Measurements from ENCODE around the gene RNASE8. TPM values are rescaled to one million over a fixed set of nuclear protein-coding genes. Genes with fewer than 3 reads are reported as not detected.

RNASE8 gene
- polyA plus RNA-seq, 3 donors from 2014 or later = not detected

- peaks cover 30 to 38% (median 35%) of the 10 kb centered on the region in 3 donors for H3K27me3 Mint-ChIP-seq (ENCODE audit: low read depth in 3 of 3)
- no peaks in the 10 kb centered on the region for H3K36me3 Mint-ChIP-seq
- peak overlapping the region in 4 of 6 donors; percentile 12 to 61 (median 45) for H3K27ac Mint-ChIP-seq
- peak; percentile 52 to 58 (median 55) for DNase-seq
- H3K4me1 Mint-ChIP-seq = peaks cover 34 to 37% of the 10 kb centered on the region in 2 donors
- H3K9me3 Mint-ChIP-seq = no peaks in the 10 kb centered on the region
- peak overlapping the region; percentile 74 to 82 (median 81) for H3K4me3 Mint-ChIP-seq
Measured at GRCh38 chr14:21068521-21069387, 11.1 kb downstream of the RNASE8 start.

- peak overlapping the region in 4 of 6 donors; percentile 5 to 69 (median 53) for H3K27ac Mint-ChIP-seq
- H3K4me3 Mint-ChIP-seq = peak overlapping the region; percentile 74 to 82 (median 81)
- H3K36me3 Mint-ChIP-seq = no peaks in the 10 kb centered on the region
- peak in 2 of 3 donors; percentile 9 to 15 for DNase-seq
- H3K27me3 Mint-ChIP-seq (ENCODE audit: low read depth in 3 of 3) = peaks cover 30 to 36% (median 35%) of the 10 kb centered on the region in 3 donors
- H3K9me3 Mint-ChIP-seq = no peaks in the 10 kb centered on the region
- H3K4me1 Mint-ChIP-seq = peaks cover 34 to 37% of the 10 kb centered on the region in 2 donors
Measured at GRCh38 chr14:21069388-21070082, 11.9 kb downstream of the RNASE8 start.

GRCh38 chr14:21070083-21070609, 12.5 kb downstream of the RNASE8 start, which contains the start of gene ARHGEF40:
Gene ARHGEF40 (plus strand): TSS chr14:21070304. CDS start chr14:21070397, 93 bp downstream.
- Mint-ChIP-seq H3K27me3 (ENCODE audit: low read depth in 3 of 3) (peaks cover 30 to 34% (median 30%) of the 10 kb centered on the region in 3 donors), H3K4me1 (peaks cover 34 to 37% of the 10 kb centered on the region in 2 donors), H3K4me3 (peak within 1 kb of the TSS; percentile 85 to 90 (median 89)), H3K27ac (peak within 1 kb of the TSS in 5 of 6 donors; percentile 45 to 77 (median 62)), H3K9me3 (no peaks in the 10 kb centered on the region), H3K36me3 (no peaks in the 10 kb centered on the region)
- peak in 2 of 3 donors; percentile 11 to 15 for DNase-seq

- Mint-ChIP-seq H3K9me3 (no peaks in the 10 kb centered on the region), H3K27ac (peak overlapping the region in 5 of 6 donors; percentile 45 to 77 (median 52)), H3K4me3 (peak overlapping the region; percentile 85 to 90 (median 89)), H3K27me3 (ENCODE audit: low read depth in 3 of 3) (peaks cover 27 to 29% (median 29%) of the 10 kb centered on the region in 3 donors), H3K4me1 (peaks cover 34 to 37% of the 10 kb centered on the region in 2 donors), H3K36me3 (no peaks in the 10 kb centered on the region)
- DNase-seq = peak in 2 of 3 donors; percentile 18 to 36
Measured at GRCh38 chr14:21070610-21071224, 13.1 kb downstream of the RNASE8 start.

GRCh38 chr14:21071225-21072030, 13.8 kb downstream of the RNASE8 start:
- peaks cover 27 to 29% (median 29%) of the 10 kb centered on the region in 3 donors for H3K27me3 Mint-ChIP-seq (ENCODE audit: low read depth in 3 of 3)
- peak overlapping the region; percentile 85 to 90 (median 89) for H3K4me3 Mint-ChIP-seq
- H3K9me3 Mint-ChIP-seq = no peaks in the 10 kb centered on the region
- peak; percentile 37 to 38 (median 38) for DNase-seq
- H3K36me3 Mint-ChIP-seq = no peaks in the 10 kb centered on the region
- H3K4me1 Mint-ChIP-seq = peaks cover 34 to 37% of the 10 kb centered on the region in 2 donors
- H3K27ac Mint-ChIP-seq = peak overlapping the region in 4 of 6 donors; percentile 35 to 77 (median 62)

- peak overlapping the region; percentile 85 to 90 (median 89) for H3K4me3 Mint-ChIP-seq
- peaks cover 27 to 29% (median 27%) of the 10 kb centered on the region in 3 donors for H3K27me3 Mint-ChIP-seq (ENCODE audit: low read depth in 3 of 3)
- H3K36me3 Mint-ChIP-seq = no peaks in the 10 kb centered on the region
- peak overlapping the region in 3 of 6 donors; percentile 24 to 53 (median 35) for H3K27ac Mint-ChIP-seq
- DNase-seq = no peak
- H3K4me1 Mint-ChIP-seq = peaks cover 34 to 37% of the 10 kb centered on the region in 2 donors
- no peaks in the 10 kb centered on the region for H3K9me3 Mint-ChIP-seq
Measured at GRCh38 chr14:21072031-21072473, 14.4 kb downstream of the RNASE8 start.

GRCh38 chr14:21072781-21073339, 15.2 kb downstream of the RNASE8 start:
- Mint-ChIP-seq H3K4me1 (peaks cover 34 to 37% of the 10 kb centered on the region in 2 donors), H3K4me3 (peak overlapping the region in 3 of 5 donors; percentile 5 to 90 (median 46)), H3K27me3 (ENCODE audit: low read depth in 3 of 3) (peaks cover 21 to 29% (median 26%) of the 10 kb centered on the region in 3 donors), H3K27ac (no peak overlapping the region), H3K9me3 (no peaks in the 10 kb centered on the region), H3K36me3 (no peaks in the 10 kb centered on the region)
- DNase-seq = no peak

- H3K9me3 Mint-ChIP-seq = no peaks in the 10 kb centered on the region
- peaks cover 14 to 23% (median 21%) of the 10 kb centered on the region in 3 donors for H3K27me3 Mint-ChIP-seq (ENCODE audit: low read depth in 3 of 3)
- H3K36me3 Mint-ChIP-seq = no peaks in the 10 kb centered on the region
- H3K27ac Mint-ChIP-seq = no peak overlapping the region
- no peak overlapping the region for H3K4me3 Mint-ChIP-seq
- no peak for DNase-seq
- peaks cover 27 to 30% of the 10 kb centered on the region in 2 donors for H3K4me1 Mint-ChIP-seq
Measured at GRCh38 chr14:21073921-21074320, 16.3 kb downstream of the RNASE8 start.

- Mint-ChIP-seq H3K27me3 (ENCODE audit: low read depth in 3 of 3) (peaks cover 11 to 19% (median 19%) of the 10 kb centered on the region in 3 donors), H3K4me3 (no peak overlapping the region), H3K27ac (no peak overlapping the region), H3K36me3 (no peaks in the 10 kb centered on the region), H3K4me1 (peaks cover 20 to 23% of the 10 kb centered on the region in 2 donors), H3K9me3 (no peaks in the 10 kb centered on the region)
- no peak for DNase-seq
Measured at GRCh38 chr14:21074398-21075272, 17.0 kb downstream of the RNASE8 start.

- no peak overlapping the region for H3K27ac Mint-ChIP-seq
- no peak for DNase-seq
- peaks cover 8 to 17% (median 16%) of the 10 kb centered on the region in 3 donors for H3K27me3 Mint-ChIP-seq (ENCODE audit: low read depth in 3 of 3)
- H3K9me3 Mint-ChIP-seq = no peaks in the 10 kb centered on the region
- H3K4me3 Mint-ChIP-seq = no peak overlapping the region
- H3K36me3 Mint-ChIP-seq = no peaks in the 10 kb centered on the region
- peaks cover 12 to 17% of the 10 kb centered on the region in 2 donors for H3K4me1 Mint-ChIP-seq
Measured at GRCh38 chr14:21075719-21076437, 18.3 kb downstream of the RNASE8 start.

- no peaks in the 10 kb centered on the region for H3K9me3 Mint-ChIP-seq
- H3K36me3 Mint-ChIP-seq = no peaks in the 10 kb centered on the region
- no peak overlapping the region for H3K4me3 Mint-ChIP-seq
- DNase-seq = no peak
- peaks cover 2 to 12% (median 3%) of the 10 kb centered on the region in 3 donors for H3K27me3 Mint-ChIP-seq (ENCODE audit: low read depth in 3 of 3)
- H3K27ac Mint-ChIP-seq = no peak overlapping the region
- H3K4me1 Mint-ChIP-seq = no peaks in the 10 kb centered on the region
Measured at GRCh38 chr14:21077672-21078071, 20.1 kb downstream of the RNASE8 start.
